ENCODE data around the gene FDX2. TPM values are rescaled to one million over a fixed set of nuclear protein-coding genes. Genes with fewer than 3 reads are reported as not detected.
A peak's percentile ranks its signal among the peaks of the same experiment; 100 is the strongest.

The FDX2 gene
- total RNA-seq, 2 experiments from 2014 or later: 8.1 to 14.3 TPM

DNA sequence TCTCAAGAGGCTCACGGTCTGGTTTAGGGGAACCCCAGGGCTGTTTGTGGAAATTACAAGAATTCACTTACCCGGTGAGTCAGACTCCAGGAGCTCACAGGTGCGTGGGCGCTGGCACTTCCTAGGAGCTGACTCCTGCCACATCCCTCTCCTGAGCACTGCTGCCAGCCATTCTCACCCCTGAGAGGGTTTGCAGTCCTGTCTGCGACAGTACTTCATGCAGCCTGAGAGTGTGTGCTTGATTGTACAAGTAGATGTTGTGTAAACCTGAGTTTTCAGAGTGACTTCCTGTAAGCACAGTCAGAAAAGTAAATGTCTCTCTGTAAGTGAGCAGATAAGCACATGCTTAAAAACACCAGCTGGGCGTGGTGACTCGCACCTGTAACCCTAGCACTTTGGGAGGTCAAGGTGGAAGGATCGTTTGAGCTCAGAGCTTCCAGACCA lies 55.7 kb downstream of the FDX2 start:
- Mint-ChIP-seq H3K4me3 (peak overlapping the region; percentile 24), H3K9me3 (no peaks in the 10 kb centered on the region), H3K27me3 (no peaks in the 10 kb centered on the region), H3K4me1 (ENCODE audit: low read depth) (peaks cover 32% of the 10 kb centered on the region), H3K27ac (peak overlapping the region; percentile 92), H3K36me3 (ENCODE audit: low read depth) (peaks cover 36% of the 10 kb centered on the region)
- intact Hi-C loops (cut with micrococcal nuclease): no loop called here
- POLR2A ChIA-PET: interaction anchor here (0.7 to 4.0 kb wide), 24 partner anchors 10 to 160 kb away, joined by 3 to 42 read pairs (median 4); partner anchors contain the start of genes DNMT1, ICAM1, ICAM5 and PDE4A
- ATAC-seq (peak; percentile 68), DNase-seq (peak; percentile 86)
- no peak for TF ChIP-seq CTCF (IDR thresholded peaks at IDR 0.05)
- CTCF ChIA-PET: interaction anchor here (0.7 to 8.6 kb wide), 22 partner anchors 10 to 293 kb away, joined by 3 to 168 read pairs (median 4); partner anchors contain the start of genes CDC37, ICAM1, ICAM5 and RAVER1

Other genes starting within 250 kb of the FDX2 start
- gene SHFL, start 229.7 kb downstream of the FDX2 start, total RNA-seq: 10 to 100 TPM; 45.6 to 49.5 TPM
- gene ANGPTL6, start 213.3 kb downstream of the FDX2 start, total RNA-seq: 10 to 100 TPM; 11.8 to 12.0 TPM
- gene PPAN, start 209.7 kb downstream of the FDX2 start, total RNA-seq: 100 to 1,000 TPM; 165 to 171 TPM
- gene P2RY11, start 204.3 kb downstream of the FDX2 start, total RNA-seq: 10 to 100 TPM; 59.0 to 62.1 TPM
- gene EIF3G, start 196.1 kb downstream of the FDX2 start, total RNA-seq: 100 to 1,000 TPM; 275 to 286 TPM
- 100 to 1,000 TPM; 372 to 379 TPM for gene DNMT1, start 121.1 kb downstream of the FDX2 start, total RNA-seq
- 1 to 10 TPM; 6.3 to 6.6 TPM for gene S1PR2, start 84.7 kb downstream of the FDX2 start, total RNA-seq
- gene MRPL4, start 63.8 kb downstream of the FDX2 start, total RNA-seq: 100 to 1,000 TPM; 151 to 153 TPM
- gene ICAM1, start 44.9 kb downstream of the FDX2 start, total RNA-seq: 10 to 100 TPM; 35.5 to 37.2 TPM
- gene ICAM4, start 29.1 kb downstream of the FDX2 start, total RNA-seq: under 1 TPM; 0.36 to 0.54 TPM
- 1 to 10 TPM; 5.0 to 5.3 TPM for gene ICAM5, start 26.1 kb downstream of the FDX2 start, total RNA-seq
- 1 to 10 TPM; 3.2 to 3.7 TPM for gene ZGLP1, start 6.2 kb downstream of the FDX2 start, total RNA-seq
- 100 to 1,000 TPM; 105 to 111 TPM for gene RAVER1, start 17.5 kb upstream of the FDX2 start, total RNA-seq
- 100 to 1,000 TPM; 106 to 107 TPM for gene ICAM3, start 23.6 kb upstream of the FDX2 start, total RNA-seq
- gene TYK2, start 64.6 kb upstream of the FDX2 start, total RNA-seq: 100 to 1,000 TPM; 143 TPM
- gene CDC37, start 87.5 kb upstream of the FDX2 start, total RNA-seq: 100 to 1,000 TPM; 236 to 238 TPM
- 10 to 100 TPM; 24.6 to 25.5 TPM for gene PDE4A, start 104.5 kb upstream of the FDX2 start, total RNA-seq
- 10 to 100 TPM; 44.7 to 55.0 TPM for gene KEAP1, start 187.3 kb upstream of the FDX2 start, total RNA-seq
- 1 to 10 TPM in 1 of 2 experiments, under 1 TPM in 1; 0.81 to 1.1 TPM for gene S1PR5, start 201.4 kb upstream of the FDX2 start, total RNA-seq
- gene ATG4D, start 227.9 kb upstream of the FDX2 start, total RNA-seq: 10 to 100 TPM; 21.7 to 22.5 TPM
- gene KRI1, start 250.0 kb upstream of the FDX2 start, total RNA-seq: 10 to 100 TPM; 50.0 to 58.3 TPM

All from activated CD8-positive, alpha-beta T cell treated with anti-CD3 and anti-CD28 coated beads for 36 hours (primary cell).